ENCODE measurements around the gene SRRT. TPM values are rescaled to one million over a fixed set of nuclear protein-coding genes. Genes with fewer than 3 reads are reported as not detected.

The SRRT gene
- total and polyA plus RNA-seq, 2 of the 4 experiments (the other 2 are of a cell fraction), result 41.4 to 93.5 TPM

DNA sequence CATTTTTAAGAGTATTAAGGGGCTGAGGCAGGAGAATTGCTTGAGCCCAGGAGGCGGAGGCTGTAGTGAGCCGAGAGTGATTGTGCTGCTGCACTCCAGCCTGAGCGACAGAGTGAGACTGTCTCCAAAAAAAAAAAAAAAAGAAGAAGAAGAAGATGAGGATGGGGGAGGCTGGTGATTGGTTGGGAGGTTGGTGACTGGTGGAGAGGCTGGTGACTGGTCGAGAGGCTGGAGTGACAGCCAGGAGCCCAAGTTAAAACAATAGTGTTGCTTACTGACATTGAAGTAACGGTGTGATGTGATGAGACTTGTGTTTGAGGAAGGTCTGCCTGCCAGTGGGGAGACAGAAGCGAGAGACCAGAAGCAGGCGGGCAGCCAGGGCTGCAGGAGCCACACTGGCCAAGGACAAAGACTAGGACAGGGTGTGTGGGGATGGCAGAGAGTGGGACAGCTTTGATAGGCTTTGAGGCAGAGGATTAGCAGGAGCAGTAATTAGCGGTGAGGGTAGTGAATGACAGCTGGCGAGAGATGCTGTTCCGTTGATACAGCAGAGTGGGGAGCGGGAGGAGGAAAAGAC, 4.9 kb downstream of the SRRT start:
- H3K4me2 ChIP-seq (ENCODE audit: low read depth, low read length), result peak overlapping the region; percentile 16; the same call in 1 of the 2 replicates
- no peak overlapping the region for H3K14ac ChIP-seq (replicated peaks; ENCODE audit: low read depth, low read length)
- TF ChIP-seq, protein P1, sequence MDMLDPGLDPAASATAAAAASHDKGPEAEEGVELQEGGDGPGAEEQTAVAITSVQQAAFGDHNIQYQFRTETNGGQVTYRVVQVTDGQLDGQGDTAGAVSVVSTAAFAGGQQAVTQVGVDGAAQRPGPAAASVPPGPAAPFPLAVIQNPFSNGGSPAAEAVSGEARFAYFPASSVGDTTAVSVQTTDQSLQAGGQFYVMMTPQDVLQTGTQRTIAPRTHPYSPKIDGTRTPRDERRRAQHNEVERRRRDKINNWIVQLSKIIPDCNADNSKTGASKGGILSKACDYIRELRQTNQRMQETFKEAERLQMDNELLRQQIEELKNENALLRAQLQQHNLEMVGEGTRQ (IDR thresholded peaks at IDR 0.05; ENCODE audit: low read depth, low read length), result no peak
- TF ChIP-seq NFE2L2 (IDR thresholded peaks at IDR 0.05; ENCODE audit: low read depth, low read length) (no peak), BHLHE40 (IDR thresholded peaks at IDR 0.05; ENCODE audit: low read depth, low read length) (no peak), FOS (IDR thresholded peaks at IDR 0.05; ENCODE audit: low read depth, low read length) (no peak), RFX5 (IDR thresholded peaks at IDR 0.05; ENCODE audit: low read depth, low read length) (no peak), CHD1 (IDR thresholded peaks at IDR 0.05; ENCODE audit: low read depth, low read length) (no peak), MAZ (IDR thresholded peaks at IDR 0.05; ENCODE audit: borderline replicate concordance, low read depth, low read length) (no peak), MXI1 (IDR thresholded peaks at IDR 0.05; ENCODE audit: borderline replicate concordance, low read depth, low read length) (no peak), MAFK (IDR thresholded peaks at IDR 0.05; ENCODE audit: low read depth, low read length) (no peak), CEBPB (IDR thresholded peaks at IDR 0.05; ENCODE audit: low read depth, low read length) (no peak), RAD21 (IDR thresholded peaks at IDR 0.05; ENCODE audit: low read length) (no peak), RCOR1 (IDR thresholded peaks at IDR 0.05; ENCODE audit: insufficient replicate concordance, low read length) (no peak), POLR2A (IDR thresholded peaks at IDR 0.05; ENCODE audit: low read depth, low read length) (no peak)
- TF ChIP-seq, protein P2, sequence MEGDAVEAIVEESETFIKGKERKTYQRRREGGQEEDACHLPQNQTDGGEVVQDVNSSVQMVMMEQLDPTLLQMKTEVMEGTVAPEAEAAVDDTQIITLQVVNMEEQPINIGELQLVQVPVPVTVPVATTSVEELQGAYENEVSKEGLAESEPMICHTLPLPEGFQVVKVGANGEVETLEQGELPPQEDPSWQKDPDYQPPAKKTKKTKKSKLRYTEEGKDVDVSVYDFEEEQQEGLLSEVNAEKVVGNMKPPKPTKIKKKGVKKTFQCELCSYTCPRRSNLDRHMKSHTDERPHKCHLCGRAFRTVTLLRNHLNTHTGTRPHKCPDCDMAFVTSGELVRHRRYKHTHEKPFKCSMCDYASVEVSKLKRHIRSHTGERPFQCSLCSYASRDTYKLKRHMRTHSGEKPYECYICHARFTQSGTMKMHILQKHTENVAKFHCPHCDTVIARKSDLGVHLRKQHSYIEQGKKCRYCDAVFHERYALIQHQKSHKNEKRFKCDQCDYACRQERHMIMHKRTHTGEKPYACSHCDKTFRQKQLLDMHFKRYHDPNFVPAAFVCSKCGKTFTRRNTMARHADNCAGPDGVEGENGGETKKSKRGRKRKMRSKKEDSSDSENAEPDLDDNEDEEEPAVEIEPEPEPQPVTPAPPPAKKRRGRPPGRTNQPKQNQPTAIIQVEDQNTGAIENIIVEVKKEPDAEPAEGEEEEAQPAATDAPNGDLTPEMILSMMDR (conservative IDR thresholded peaks at IDR 0.05; ENCODE audit: low read depth, low read length), result no peak
- no peak overlapping the region for H2BK15ac ChIP-seq (ENCODE audit: low read depth, low read length)
- DNase-seq, result no peak
- H4K20me1 ChIP-seq (ENCODE audit: insufficient read depth, low read length), result peaks cover 56% of the 10 kb centered on the region
- H3K4me1 ChIP-seq (ENCODE audit: control insufficient read depth, insufficient read depth, low read length), result peaks cover 5% of the 10 kb centered on the region
- no peak overlapping the region for H4K91ac ChIP-seq (ENCODE audit: insufficient read depth, low read depth, low read length)
- no peak for ATAC-seq (ENCODE audit: low read depth)
- ChIA-PET CTCF (no interaction called here), POLR2A (ENCODE audit: unreplicated experiment) (no interaction called here)
- H4K8ac ChIP-seq (ENCODE audit: low read depth in 2 of 2, low read length in 2 of 2), result no peak overlapping the region
- intact Hi-C loops (cut with micrococcal nuclease) (no loop called here), dilution Hi-C loops (cut with HindIII; ENCODE audit: low sequenced_read_pairs, unreplicated experiment) (no loop called here), in situ Hi-C loops (cut with MboI; ENCODE audit: low sequenced_read_pairs) (no loop called here)
- no peak overlapping the region for H3K9ac ChIP-seq (ENCODE audit: low read depth, low read length)
- H3K9me1 ChIP-seq (ENCODE audit: insufficient read depth, low read length), result no peaks in the 10 kb centered on the region; the same call in 1 of the 2 replicates
- H3K36me3 ChIP-seq (ENCODE audit: control insufficient read depth, insufficient read depth, low read length), result peaks cover 56% of the 10 kb centered on the region
- no TSS peak for BruUV-seq (replicated peaks)
- H3K27me3 ChIP-seq (ENCODE audit: control insufficient read depth, insufficient read depth, low read length), result no peaks in the 10 kb centered on the region
- no peak overlapping the region for H2BK120ac ChIP-seq (ENCODE audit: low read depth, low read length)
- no peak overlapping the region for H2AK5ac ChIP-seq (ENCODE audit: low read depth, low read length)
- no peak overlapping the region for H3K27ac ChIP-seq (ENCODE audit: insufficient read depth, low read length)
- H2AFZ ChIP-seq (replicated peaks; ENCODE audit: low read length, poor library complexity), result no peak overlapping the region
- no peak overlapping the region for H3K4me3 ChIP-seq (ENCODE audit: insufficient read depth, low read depth, low read length)
- H3K23ac ChIP-seq (ENCODE audit: low read depth, low read length), result peak overlapping the region; percentile 11; the same call in 1 of the 2 replicates
- H2BK5ac ChIP-seq (ENCODE audit: low read depth, low read length, poor library complexity, severe bottlenecking), result no peak overlapping the region
- no peak overlapping the region for H4K5ac ChIP-seq (ENCODE audit: low read depth, low read length)
- H3K56ac ChIP-seq (ENCODE audit: extremely low read depth, insufficient read depth, low read length), result no peak overlapping the region
- 82% methylated on average over 8 of the region's 11 CpGs; no CpG with 5 or more reads in 1 of the 2 experiments for WGBS, 2 experiments (ENCODE audit: extremely low coverage in 2 of 2, insufficient read length in 1 of 2)
- H2AK9ac ChIP-seq (replicated peaks; ENCODE audit: low read depth, low read length, poor library complexity), result peak overlapping the region; percentile 67
- no peak overlapping the region for H3K18ac ChIP-seq (ENCODE audit: low read depth, low read length)
- no peaks in the 10 kb centered on the region for H3K9me3 ChIP-seq (ENCODE audit: control insufficient read depth, insufficient read depth, low read length)
- no peak overlapping the region for H2BK20ac ChIP-seq (ENCODE audit: low read depth, low read length)
- H3K79me1 ChIP-seq (ENCODE audit: low read depth in 1 of 2, low read length in 2 of 2), result peaks cover 25 to 59% of the 10 kb centered on the region in 2 experiments
- H3K4ac ChIP-seq (ENCODE audit: low read depth, low read length), result no peak overlapping the region
